ENCODE results near the gene CLEC4E.
"Not testable (repeated sequence)": the region's sequence is repeated elsewhere in the genome, so short reads cannot be mapped to it uniquely, and the experiment has no call there.

CLEC4E gene

GRCh38 chr12:8508910-8509841 lies 31.5 kb downstream of the CLEC4E start:
- DNase-seq (ENCODE audit: insufficient read length, low spot score) = no peak
- TF ChIP-seq TAF1 (IDR thresholded peaks at IDR 0.05; ENCODE audit: low read depth, low read length) (no peak), PAX5 (IDR thresholded peaks at IDR 0.05; ENCODE audit: insufficient read depth, low read length, severe bottlenecking) (no peak), POLR2AphosphoS5 (IDR thresholded peaks at IDR 0.05; ENCODE audit: low read depth, low read length) (no peak), SPI1 (IDR thresholded peaks at IDR 0.05; ENCODE audit: low read depth, low read length) (no peak), POLR2A (IDR thresholded peaks at IDR 0.05; ENCODE audit: low read depth, low read length) (no peak), POU2F2 (IDR thresholded peaks at IDR 0.05; ENCODE audit: low read depth, low read length) (no peak)
- FAIRE-seq = no peak

GRCh38 chr12:8508223-8508622 lies 32.5 kb downstream of the CLEC4E start:
- no peak for DNase-seq (ENCODE audit: insufficient read length, low spot score)
- TF ChIP-seq TAF1 (IDR thresholded peaks at IDR 0.05; ENCODE audit: low read depth, low read length) (no peak), POLR2AphosphoS5 (IDR thresholded peaks at IDR 0.05; ENCODE audit: low read depth, low read length) (no peak), POU2F2 (IDR thresholded peaks at IDR 0.05; ENCODE audit: low read depth, low read length) (no peak), SPI1 (IDR thresholded peaks at IDR 0.05; ENCODE audit: low read depth, low read length) (no peak), POLR2A (IDR thresholded peaks at IDR 0.05; ENCODE audit: low read depth, low read length) (no peak), PAX5 (IDR thresholded peaks at IDR 0.05; ENCODE audit: insufficient read depth, low read length, severe bottlenecking) (no peak)
- FAIRE-seq = no peak

DNA sequence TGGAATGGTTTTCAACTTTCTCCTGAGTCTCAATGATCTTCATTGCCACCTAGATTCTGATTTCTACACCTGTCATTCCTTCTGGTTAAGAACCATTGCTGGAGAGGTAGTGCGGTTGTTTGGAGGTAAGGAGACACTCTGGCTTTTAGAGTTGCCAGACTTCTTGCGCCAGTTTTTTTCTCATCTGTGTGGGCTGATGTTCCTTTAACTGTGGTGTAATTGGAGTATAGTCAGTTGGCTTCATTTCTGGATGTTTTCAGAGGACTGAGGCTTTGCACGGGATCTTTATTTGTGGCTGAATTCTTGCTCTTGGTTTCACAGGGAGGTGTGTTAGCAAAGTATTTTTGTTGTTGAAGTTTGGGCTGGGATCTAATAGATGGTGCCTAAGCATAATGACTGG lies 33.1 kb downstream of the CLEC4E start:
- DNase-seq (ENCODE audit: insufficient read length, low spot score) (no peak), FAIRE-seq (no peak)
- TF ChIP-seq SPI1 (IDR thresholded peaks at IDR 0.05; ENCODE audit: low read depth, low read length) = no peak
- TF ChIP-seq POLR2A (IDR thresholded peaks at IDR 0.05; ENCODE audit: low read depth, low read length) = no peak
- no peak for TF ChIP-seq PAX5 (IDR thresholded peaks at IDR 0.05; ENCODE audit: insufficient read depth, low read length, severe bottlenecking)
- TF ChIP-seq TAF1 (IDR thresholded peaks at IDR 0.05; ENCODE audit: low read depth, low read length) = no peak
- no peak for TF ChIP-seq POU2F2 (IDR thresholded peaks at IDR 0.05; ENCODE audit: low read depth, low read length)
- no peak for TF ChIP-seq POLR2AphosphoS5 (IDR thresholded peaks at IDR 0.05; ENCODE audit: low read depth, low read length)

- DNase-seq (ENCODE audit: insufficient read length, low spot score) (no peak), FAIRE-seq (no peak)
- no peak for TF ChIP-seq POU2F2 (IDR thresholded peaks at IDR 0.05; ENCODE audit: low read depth, low read length)
- no peak for TF ChIP-seq POLR2AphosphoS5 (IDR thresholded peaks at IDR 0.05; ENCODE audit: low read depth, low read length)
- no peak for TF ChIP-seq PAX5 (IDR thresholded peaks at IDR 0.05; ENCODE audit: insufficient read depth, low read length, severe bottlenecking)
- TF ChIP-seq POLR2A (IDR thresholded peaks at IDR 0.05; ENCODE audit: low read depth, low read length) = no peak
- TF ChIP-seq SPI1 (IDR thresholded peaks at IDR 0.05; ENCODE audit: low read depth, low read length) = no peak
- no peak for TF ChIP-seq TAF1 (IDR thresholded peaks at IDR 0.05; ENCODE audit: low read depth, low read length)
Measured at GRCh38 chr12:8504351-8504750, 36.4 kb downstream of the CLEC4E start.

GRCh38 chr12:8501720-8502119 lies 39.0 kb downstream of the CLEC4E start:
- FAIRE-seq = no peak
- DNase-seq (ENCODE audit: insufficient read length, low spot score) = no peak
- TF ChIP-seq SPI1 (IDR thresholded peaks at IDR 0.05; ENCODE audit: low read depth, low read length) (peak; percentile 48; the same call in 1 of the 2 replicates), POLR2AphosphoS5 (IDR thresholded peaks at IDR 0.05; ENCODE audit: low read depth, low read length) (no peak), TAF1 (IDR thresholded peaks at IDR 0.05; ENCODE audit: low read depth, low read length) (no peak), POLR2A (IDR thresholded peaks at IDR 0.05; ENCODE audit: low read depth, low read length) (no peak), POU2F2 (IDR thresholded peaks at IDR 0.05; ENCODE audit: low read depth, low read length) (no peak), PAX5 (IDR thresholded peaks at IDR 0.05; ENCODE audit: insufficient read depth, low read length, severe bottlenecking) (no peak)

DNA sequence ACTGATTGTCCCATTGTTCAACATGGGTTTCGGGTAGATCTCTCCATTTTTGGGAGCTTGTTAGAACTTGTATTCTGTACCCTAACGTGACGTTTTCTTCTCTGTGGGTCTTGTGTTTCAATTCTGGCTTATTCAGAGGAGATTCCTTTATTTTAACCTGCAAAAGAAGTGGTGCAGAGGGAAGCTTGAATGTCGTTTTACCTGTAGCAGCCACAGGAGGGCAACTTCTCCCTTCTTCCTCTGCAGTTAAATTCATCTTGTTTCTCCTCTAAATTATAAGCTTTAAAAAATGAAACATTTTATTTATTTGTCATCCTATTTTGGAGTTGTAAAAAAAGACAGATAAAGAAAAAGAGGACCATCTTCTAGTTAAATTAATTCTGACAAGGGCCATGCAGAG lies 41.1 kb downstream of the CLEC4E start:
- TF ChIP-seq SPI1 (IDR thresholded peaks at IDR 0.05; ENCODE audit: low read depth, low read length) (no peak), PAX5 (IDR thresholded peaks at IDR 0.05; ENCODE audit: insufficient read depth, low read length, severe bottlenecking) (no peak), TAF1 (IDR thresholded peaks at IDR 0.05; ENCODE audit: low read depth, low read length) (no peak), POU2F2 (IDR thresholded peaks at IDR 0.05; ENCODE audit: low read depth, low read length) (no peak), POLR2AphosphoS5 (IDR thresholded peaks at IDR 0.05; ENCODE audit: low read depth, low read length) (no peak), POLR2A (IDR thresholded peaks at IDR 0.05; ENCODE audit: low read depth, low read length) (no peak)
- no peak for DNase-seq (ENCODE audit: insufficient read length, low spot score)
- FAIRE-seq = no peak

GRCh38 chr12:8496074-8496473 lies 44.6 kb downstream of the CLEC4E start:
- DNase-seq (ENCODE audit: insufficient read length, low spot score); FAIRE-seq: not testable (repeated sequence)

DNA sequence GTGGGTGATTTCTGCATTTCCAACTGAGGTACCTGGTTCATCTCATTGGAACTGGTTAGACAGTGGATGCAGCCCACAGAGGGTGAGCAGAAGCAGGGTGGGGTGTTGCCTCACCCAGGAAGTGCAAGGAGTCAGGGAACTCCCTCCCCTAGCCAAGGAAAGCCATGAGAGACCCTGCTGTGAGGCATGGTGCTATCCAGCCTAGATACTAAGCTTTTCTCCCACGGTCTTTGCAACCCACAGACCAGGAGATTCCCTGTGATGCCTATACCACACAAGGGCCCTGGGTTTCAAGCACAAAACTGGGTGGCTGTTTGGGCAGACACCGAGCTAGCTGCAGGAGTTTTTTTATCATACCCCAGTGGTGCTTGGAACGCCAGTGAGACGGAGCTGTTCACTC lies 45.0 kb downstream of the CLEC4E start:
- not testable (repeated sequence) for FAIRE-seq; DNase-seq (ENCODE audit: insufficient read length, low spot score)

- FAIRE-seq (peak; percentile 88), DNase-seq (ENCODE audit: insufficient read length, low spot score) (peak; percentile 31)
- TF ChIP-seq POU2F2 (IDR thresholded peaks at IDR 0.05; ENCODE audit: low read depth, low read length) (peak; percentile 63), SPI1 (IDR thresholded peaks at IDR 0.05; ENCODE audit: low read depth, low read length) (peak; percentile 85), POLR2AphosphoS5 (IDR thresholded peaks at IDR 0.05; ENCODE audit: low read depth, low read length) (no peak)
Measured at GRCh38 chr12:8493084-8493483, 47.6 kb downstream of the CLEC4E start.

All from GM12891 (cell line).